ENCODE measurements around the gene YKT6. TPM values are rescaled to one million over a fixed set of nuclear protein-coding genes. Genes with fewer than 3 reads are reported as not detected.

The YKT6 gene
- total RNA-seq, 4 donors from 2014 or later = 48.3 to 75.8 (median 54.4) TPM

DNA sequence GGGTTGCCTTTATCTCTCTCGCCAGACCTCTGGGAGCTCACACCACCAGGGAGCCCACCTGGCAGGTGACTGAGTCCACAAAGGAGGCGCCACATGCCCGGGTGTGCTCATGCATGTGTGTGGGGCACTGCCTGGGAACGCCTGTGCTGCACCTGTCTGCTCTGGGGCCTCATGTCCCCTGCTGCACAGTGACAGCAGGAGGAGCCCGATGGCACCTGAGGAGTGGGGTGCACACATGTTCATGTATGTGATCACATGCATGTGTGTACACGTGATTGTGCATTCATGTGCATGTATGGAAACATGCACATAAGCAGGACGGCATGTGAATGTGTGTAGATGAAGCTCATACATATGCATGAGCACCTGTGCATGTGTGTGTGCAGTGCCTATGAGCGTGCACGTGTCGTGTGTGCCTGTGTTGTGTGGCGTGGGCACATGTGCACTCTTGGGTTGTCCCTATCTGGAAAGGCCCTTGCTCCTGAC is 22.0 kb downstream of the YKT6 start:
- TF ChIP-seq, protein P1, sequence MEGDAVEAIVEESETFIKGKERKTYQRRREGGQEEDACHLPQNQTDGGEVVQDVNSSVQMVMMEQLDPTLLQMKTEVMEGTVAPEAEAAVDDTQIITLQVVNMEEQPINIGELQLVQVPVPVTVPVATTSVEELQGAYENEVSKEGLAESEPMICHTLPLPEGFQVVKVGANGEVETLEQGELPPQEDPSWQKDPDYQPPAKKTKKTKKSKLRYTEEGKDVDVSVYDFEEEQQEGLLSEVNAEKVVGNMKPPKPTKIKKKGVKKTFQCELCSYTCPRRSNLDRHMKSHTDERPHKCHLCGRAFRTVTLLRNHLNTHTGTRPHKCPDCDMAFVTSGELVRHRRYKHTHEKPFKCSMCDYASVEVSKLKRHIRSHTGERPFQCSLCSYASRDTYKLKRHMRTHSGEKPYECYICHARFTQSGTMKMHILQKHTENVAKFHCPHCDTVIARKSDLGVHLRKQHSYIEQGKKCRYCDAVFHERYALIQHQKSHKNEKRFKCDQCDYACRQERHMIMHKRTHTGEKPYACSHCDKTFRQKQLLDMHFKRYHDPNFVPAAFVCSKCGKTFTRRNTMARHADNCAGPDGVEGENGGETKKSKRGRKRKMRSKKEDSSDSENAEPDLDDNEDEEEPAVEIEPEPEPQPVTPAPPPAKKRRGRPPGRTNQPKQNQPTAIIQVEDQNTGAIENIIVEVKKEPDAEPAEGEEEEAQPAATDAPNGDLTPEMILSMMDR (IDR thresholded peaks at IDR 0.05) = no peak
- ATAC-seq (ENCODE audit: low FRiP score) = no peak
- no peak for DNase-seq (ENCODE audit: low spot score)

DNA sequence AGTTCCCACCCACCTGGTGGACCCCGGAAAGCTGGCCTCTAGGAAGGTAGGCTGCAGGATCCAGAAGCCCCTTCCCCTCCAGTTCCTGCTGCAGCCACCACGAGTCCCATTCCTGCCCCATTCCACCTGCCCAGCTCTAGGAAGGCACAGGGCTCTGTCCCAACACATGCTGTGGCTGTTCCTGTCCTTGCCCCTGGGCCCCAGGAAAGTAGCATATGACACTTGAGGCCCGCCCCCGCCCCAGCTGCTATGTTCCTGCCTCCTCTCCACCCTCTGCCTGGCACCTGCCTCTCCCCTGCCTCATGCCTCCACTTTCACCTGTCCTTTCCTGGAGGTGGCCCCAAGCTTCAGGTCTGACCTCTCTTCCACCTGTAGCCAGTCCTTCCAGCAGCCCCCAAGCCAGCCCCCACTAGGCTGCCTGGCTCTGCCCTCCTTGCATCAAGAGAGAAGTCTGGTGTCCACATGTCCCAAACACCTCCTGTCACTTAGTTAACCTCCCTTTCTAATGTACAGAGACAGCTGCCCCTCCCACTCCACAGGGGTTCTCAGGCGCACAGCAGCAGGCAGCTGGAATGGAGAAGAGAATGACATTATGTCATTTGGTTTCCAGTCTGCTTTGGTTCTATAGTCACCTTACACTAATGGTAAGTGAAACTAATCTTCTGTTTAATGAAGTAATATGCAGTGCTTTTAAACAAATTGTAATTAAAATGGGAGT is 22.7 kb downstream of the YKT6 start:
- TF ChIP-seq, protein P1 (IDR thresholded peaks at IDR 0.05) = no peak
- DNase-seq (ENCODE audit: low spot score) = no peak
- no peak for ATAC-seq (ENCODE audit: low FRiP score)

DNA sequence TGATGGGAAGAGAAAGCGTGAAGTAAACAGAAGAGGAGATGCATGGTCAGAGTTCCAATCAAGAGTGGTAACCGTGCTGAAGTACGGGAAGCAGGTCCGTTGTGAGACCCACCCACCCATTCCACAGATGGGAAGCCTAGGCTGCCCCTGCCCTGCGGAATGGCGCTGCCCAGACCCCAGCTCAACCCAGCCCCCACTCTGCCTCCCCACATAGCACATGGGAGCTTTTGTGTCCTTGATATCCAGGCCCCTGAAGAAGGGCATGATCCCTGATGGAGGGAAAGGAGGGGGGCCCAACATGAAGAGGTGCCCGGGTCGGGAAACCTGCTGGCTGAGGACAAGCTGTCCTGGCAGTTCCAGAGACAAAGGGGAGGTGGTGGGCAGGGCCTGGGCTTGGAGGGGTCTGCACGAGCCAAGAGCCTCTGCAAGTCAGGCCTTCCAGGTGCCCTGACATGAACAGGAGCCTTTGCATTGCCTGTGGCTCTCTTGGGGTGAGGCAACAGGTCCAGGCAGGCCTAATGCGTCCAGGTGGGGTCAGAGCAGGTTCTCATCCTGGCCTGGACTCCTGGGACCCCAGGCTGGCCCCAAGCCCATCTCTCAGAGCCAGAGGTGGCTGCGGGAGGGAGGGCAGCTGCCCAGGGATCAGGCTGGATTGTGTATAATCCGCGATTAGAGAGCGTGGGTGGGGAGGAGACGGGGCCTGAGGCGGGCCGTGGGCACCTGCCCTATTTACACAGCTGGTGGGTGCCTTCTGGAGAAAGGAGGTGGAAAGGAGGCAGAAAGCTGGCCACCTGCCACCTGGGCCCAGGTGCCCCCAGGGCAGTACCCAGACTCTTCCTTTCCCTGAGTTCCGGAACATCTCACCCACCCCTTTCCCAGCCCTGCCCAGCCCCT is 23.5 kb downstream of the YKT6 start:
- ATAC-seq (ENCODE audit: low FRiP score) (no peak), DNase-seq (ENCODE audit: low spot score) (no peak)
- TF ChIP-seq, protein P1 (IDR thresholded peaks at IDR 0.05) = no peak

DNA sequence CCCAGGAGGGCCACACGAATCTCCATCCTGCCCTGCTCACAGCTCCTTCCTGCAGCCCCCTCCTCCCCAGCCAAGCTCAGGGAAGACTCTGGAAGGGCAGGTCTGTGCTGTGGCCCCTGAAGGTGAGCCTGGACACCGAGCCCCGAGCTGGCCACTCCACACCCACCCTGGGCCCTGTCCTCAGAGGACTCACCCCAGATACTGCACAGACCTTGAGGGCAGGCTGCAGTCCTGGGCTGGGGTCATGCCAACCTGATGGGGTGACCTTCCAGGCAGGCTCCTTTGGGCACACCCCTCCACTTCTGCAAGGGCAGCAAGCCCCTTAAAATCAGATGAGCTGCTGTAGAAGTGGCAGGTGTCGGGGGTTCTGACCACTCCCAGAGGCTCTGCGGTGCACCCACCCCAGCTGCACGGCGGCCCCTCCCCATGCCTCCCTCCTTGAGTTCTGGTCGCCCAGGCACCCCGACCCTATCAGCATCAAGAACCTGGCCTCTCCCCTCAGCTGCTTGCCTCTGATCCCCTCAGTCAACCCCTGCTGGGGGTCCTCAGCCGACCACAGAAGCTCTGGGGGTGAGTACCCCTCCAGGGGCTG is 24.3 kb downstream of the YKT6 start:
- DNase-seq (ENCODE audit: low spot score) (no peak), ATAC-seq (ENCODE audit: low FRiP score) (no peak)
- TF ChIP-seq, protein P1 (IDR thresholded peaks at IDR 0.05) = no peak

DNA sequence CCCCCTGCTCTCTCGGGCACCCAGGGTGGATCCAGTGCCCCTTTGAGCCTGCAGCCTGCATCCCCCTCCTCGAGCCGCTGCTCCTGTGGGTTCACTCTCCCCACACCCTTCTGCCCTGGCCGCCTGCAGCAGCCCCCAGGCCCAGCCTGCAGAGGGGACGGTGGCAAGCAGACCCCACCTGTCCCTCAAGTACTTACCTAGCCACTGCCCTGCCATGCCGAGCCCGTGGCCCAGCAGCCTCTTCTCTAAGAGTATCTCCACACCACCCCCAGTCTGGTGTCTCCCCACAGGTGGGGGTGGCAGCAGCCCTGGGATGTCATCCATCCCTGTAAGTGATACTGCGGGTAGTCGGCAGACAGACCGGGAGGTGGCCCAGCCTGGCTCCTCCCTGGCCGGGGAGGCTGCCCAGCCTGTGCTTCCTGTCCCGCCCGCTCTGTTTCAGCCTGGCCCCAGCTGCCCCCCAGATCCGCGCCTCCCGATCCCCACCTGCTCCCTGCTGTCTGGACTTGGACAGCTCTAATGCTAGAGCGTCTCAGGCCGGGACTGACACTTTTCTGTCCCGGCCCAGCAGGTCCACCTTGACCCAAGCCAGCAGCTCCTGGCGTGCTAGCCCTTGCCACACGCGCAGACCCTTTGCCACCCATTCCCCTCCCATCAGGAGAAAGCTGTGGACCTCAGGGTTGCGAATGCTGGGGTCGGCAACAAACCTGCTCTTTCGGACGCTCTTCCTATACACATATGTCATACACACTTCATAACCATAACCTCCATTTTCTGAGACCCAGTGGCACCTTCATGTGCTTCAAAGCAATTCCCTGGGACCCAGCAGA is 25.0 kb downstream of the YKT6 start:
- ATAC-seq (ENCODE audit: low FRiP score) = no peak
- no peak for DNase-seq (ENCODE audit: low spot score)
- TF ChIP-seq, protein P1 (IDR thresholded peaks at IDR 0.05) = no peak

DNA sequence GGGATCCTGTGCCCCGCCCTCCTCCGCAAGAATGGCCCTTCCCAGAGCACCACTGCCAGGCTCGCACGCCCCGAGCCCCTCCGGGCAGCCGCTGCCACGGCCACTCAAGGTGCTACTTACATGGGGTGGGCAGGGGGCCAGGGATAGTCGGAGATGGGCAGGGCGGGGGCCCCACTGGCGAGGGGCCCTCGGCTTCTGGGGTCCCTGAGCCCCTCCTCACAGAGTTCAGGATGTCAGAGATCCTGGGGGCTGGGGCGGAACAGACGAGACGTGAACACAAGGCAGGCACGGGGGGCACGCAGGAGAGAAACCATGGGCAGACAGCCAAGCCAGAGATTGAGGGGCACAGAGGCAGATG is 25.6 kb downstream of the YKT6 start:
- TF ChIP-seq, protein P1 (IDR thresholded peaks at IDR 0.05) = no peak
- ATAC-seq (ENCODE audit: low FRiP score) (no peak), DNase-seq (ENCODE audit: low spot score) (no peak)
